GM21381 (cell line): ENCODE measurements around the gene GAB3.
"Not testable (repeated sequence)": the region's sequence is repeated elsewhere in the genome, so short reads cannot be mapped to it uniquely, and the experiment has no call there.

Experiments used
- ATAC-seq: cut with Tn5 transposase; IDR thresholded peaks from one replicate; pipeline ENCODE4 v1.9.1; 2021; ENCODE audit warnings: mild to moderate bottlenecking, moderate library complexity; ENCODE audit not compliant: unreplicated experiment

The GAB3 gene

GRCh38 chrX:154724993-154725756, 25.7 kb downstream of the GAB3 start:
- ATAC-seq = no peak

GRCh38 chrX:154721155-154721554, 29.7 kb downstream of the GAB3 start:
- no peak for ATAC-seq

GRCh38 chrX:154720067-154720466, 30.8 kb downstream of the GAB3 start:
- no peak for ATAC-seq

- ATAC-seq = no peak
These were observed 31.7 kb downstream of the GAB3 start for GRCh38 chrX:154719132-154719675.

- no peak for ATAC-seq
These were observed 32.3 kb downstream of the GAB3 start for GRCh38 chrX:154718616-154719015.

- ATAC-seq = no peak
These were observed 33.1 kb downstream of the GAB3 start for GRCh38 chrX:154717824-154718223.

GRCh38 chrX:154715825-154716224, 35.1 kb downstream of the GAB3 start:
- ATAC-seq = no peak

- ATAC-seq = no peak
These were observed 36.0 kb downstream of the GAB3 start for GRCh38 chrX:154714925-154715324.

GRCh38 chrX:154712781-154713740, 37.8 kb downstream of the GAB3 start:
- peak; percentile 94 for ATAC-seq

- no peak for ATAC-seq
These were observed 39.6 kb downstream of the GAB3 start for GRCh38 chrX:154711264-154711663.

GRCh38 chrX:154710309-154710708, 40.6 kb downstream of the GAB3 start:
- ATAC-seq = no peak

- no peak for ATAC-seq
These were observed 52.1 kb downstream of the GAB3 start for GRCh38 chrX:154698630-154699248.

- no peak for ATAC-seq
These were observed 54.2 kb downstream of the GAB3 start for GRCh38 chrX:154696676-154697045.

GRCh38 chrX:154695911-154696675, 54.8 kb downstream of the GAB3 start:
- no peak for ATAC-seq

GRCh38 chrX:154693394-154693793, 57.5 kb downstream of the GAB3 start:
- no peak for ATAC-seq

- ATAC-seq = not testable (repeated sequence)
These were observed 60.4 kb downstream of the GAB3 start for GRCh38 chrX:154690438-154690837.

- not testable (repeated sequence) for ATAC-seq
These were observed 78.8 kb downstream of the GAB3 start for GRCh38 chrX:154672084-154672483.

- ATAC-seq = not testable (repeated sequence)
These were observed 80.0 kb downstream of the GAB3 start for GRCh38 chrX:154670848-154671247.

GRCh38 chrX:154661899-154662298, 89.0 kb downstream of the GAB3 start:
- no peak for ATAC-seq

GRCh38 chrX:154661170-154661569, 89.7 kb downstream of the GAB3 start:
- no peak for ATAC-seq
